NCI-H446 treated with DMSO at 0.1 percent for 48 hours (cell line): ENCODE results near the gene DMD.

Experiments
- DNase-seq: peaks from one replicate; lab custom pipeline; 2025; lab: John Stamatoyannopoulos, UW

The DMD gene

GRCh38 chrX:31706466-31706865, 1504.9 kb downstream of the DMD start:
- peak; percentile 53 for DNase-seq

- DNase-seq: no peak
Measured at GRCh38 chrX:31705816-31706215, 1505.5 kb downstream of the DMD start.

- DNase-seq: no peak
Measured at GRCh38 chrX:31704938-31705337, 1506.4 kb downstream of the DMD start.

GRCh38 chrX:31702222-31702621, 1509.1 kb downstream of the DMD start:
- no peak for DNase-seq

- no peak for DNase-seq
Measured at GRCh38 chrX:31697294-31697916, 1513.9 kb downstream of the DMD start.

- no peak for DNase-seq
Measured at GRCh38 chrX:31679861-31680260, 1531.5 kb downstream of the DMD start.

GRCh38 chrX:31670245-31670644, 1541.1 kb downstream of the DMD start:
- no peak for DNase-seq

GRCh38 chrX:31665454-31665853, 1545.9 kb downstream of the DMD start:
- DNase-seq: no peak

- no peak for DNase-seq
Measured at GRCh38 chrX:31663172-31663571, 1548.2 kb downstream of the DMD start.

- DNase-seq: no peak
Measured at GRCh38 chrX:31661280-31661810, 1550.0 kb downstream of the DMD start.

GRCh38 chrX:31658360-31658759, 1553.0 kb downstream of the DMD start:
- peak; percentile 21 for DNase-seq

- DNase-seq: no peak
Measured at GRCh38 chrX:31656013-31656412, 1555.3 kb downstream of the DMD start.

GRCh38 chrX:31653422-31653821, 1557.9 kb downstream of the DMD start:
- no peak for DNase-seq

- no peak for DNase-seq
Measured at GRCh38 chrX:31652650-31653049, 1558.7 kb downstream of the DMD start.

- DNase-seq: peak; percentile 7
Measured at GRCh38 chrX:31649201-31649600, 1562.1 kb downstream of the DMD start.

- no peak for DNase-seq
Measured at GRCh38 chrX:31633349-31633748, 1578.0 kb downstream of the DMD start.

- DNase-seq: no peak
Measured at GRCh38 chrX:31629195-31629594, 1582.2 kb downstream of the DMD start.

- no peak for DNase-seq
Measured at GRCh38 chrX:31609130-31609529, 1602.2 kb downstream of the DMD start.

- DNase-seq: no peak
Measured at GRCh38 chrX:31608638-31609037, 1602.7 kb downstream of the DMD start.

- DNase-seq: no peak
Measured at GRCh38 chrX:31606771-31607170, 1604.6 kb downstream of the DMD start.

- no peak for DNase-seq
Measured at GRCh38 chrX:31604629-31605221, 1606.6 kb downstream of the DMD start.

GRCh38 chrX:31603411-31604120, 1607.8 kb downstream of the DMD start:
- DNase-seq: no peak

GRCh38 chrX:31600823-31601222, 1610.5 kb downstream of the DMD start:
- DNase-seq: no peak
